HUDEP-2 (cell line): ENCODE measurements around the gene EEF1A2.

Experiments used
- DNase-seq, 76 experiments: peaks; one replicate each; lab custom pipeline; 2025; ENCODE audit not compliant: unreplicated experiment in 76 of 76; lab: John Stamatoyannopoulos, UW

Gene EEF1A2

DNA sequence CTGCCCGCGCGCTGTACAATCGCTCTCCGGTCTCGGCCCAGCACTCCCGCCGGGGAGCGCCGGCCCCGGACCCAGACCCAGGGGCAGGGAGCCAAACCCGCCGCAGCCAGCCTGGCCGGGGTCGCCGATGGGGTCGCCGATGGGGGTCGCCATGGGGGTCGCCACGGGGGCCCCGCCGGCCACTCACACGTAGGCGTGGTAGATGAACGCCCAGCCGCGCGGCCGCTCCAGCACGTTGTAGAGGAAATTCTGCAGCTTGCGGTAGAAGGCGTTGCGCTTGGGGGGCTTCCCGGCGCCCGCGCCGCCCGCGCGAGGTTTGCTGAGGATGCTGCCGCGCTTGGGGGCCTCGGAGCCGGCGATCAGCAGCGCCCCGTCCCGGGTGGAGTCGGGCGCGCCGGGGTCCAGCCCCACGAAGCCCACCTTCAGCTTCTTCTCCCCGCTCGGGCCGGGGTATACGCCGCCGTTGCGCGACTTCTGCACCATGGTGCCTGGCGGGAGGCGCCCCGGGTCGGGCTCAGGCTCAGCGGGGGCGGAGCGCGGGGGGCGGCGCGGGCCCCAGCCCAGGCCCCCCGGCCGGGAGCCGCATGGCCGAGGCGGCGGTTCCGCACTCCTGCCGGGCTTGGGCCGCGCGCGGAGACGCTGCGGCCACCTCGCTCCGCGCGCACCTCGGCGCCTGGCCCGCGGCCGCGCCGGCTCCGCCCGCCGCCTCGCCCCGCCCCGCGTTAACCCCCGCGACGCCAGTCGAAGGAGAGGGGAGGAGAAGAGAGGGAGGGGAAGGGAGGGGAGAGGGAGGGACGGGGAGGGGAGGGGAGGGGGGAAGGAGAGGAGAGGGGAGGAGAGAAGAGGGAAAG lies 26.7 kb downstream of the EEF1A2 start, which contains the start of gene KCNQ2:
Gene KCNQ2, minus strand, starts transcription at position 675 of the 851 bp plus-strand sequence. Its CDS starts 192 bp downstream, at position 483.
- DNase-seq: no peak

DNA sequence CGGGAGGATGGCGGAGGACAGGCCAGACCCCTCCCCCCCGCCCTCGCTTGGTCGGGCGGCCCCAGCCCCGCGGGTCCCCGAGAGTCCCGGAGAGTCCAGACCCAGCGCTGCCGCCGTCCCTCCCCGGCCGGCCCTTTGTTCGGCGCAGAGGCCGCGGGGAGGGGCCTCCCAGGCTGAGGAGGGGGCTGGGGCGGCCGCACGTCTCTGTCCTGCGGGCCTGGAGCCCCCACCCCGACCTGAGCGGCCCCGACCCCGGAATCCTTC lies 27.2 kb downstream of the EEF1A2 start:
- no peak for DNase-seq

DNA sequence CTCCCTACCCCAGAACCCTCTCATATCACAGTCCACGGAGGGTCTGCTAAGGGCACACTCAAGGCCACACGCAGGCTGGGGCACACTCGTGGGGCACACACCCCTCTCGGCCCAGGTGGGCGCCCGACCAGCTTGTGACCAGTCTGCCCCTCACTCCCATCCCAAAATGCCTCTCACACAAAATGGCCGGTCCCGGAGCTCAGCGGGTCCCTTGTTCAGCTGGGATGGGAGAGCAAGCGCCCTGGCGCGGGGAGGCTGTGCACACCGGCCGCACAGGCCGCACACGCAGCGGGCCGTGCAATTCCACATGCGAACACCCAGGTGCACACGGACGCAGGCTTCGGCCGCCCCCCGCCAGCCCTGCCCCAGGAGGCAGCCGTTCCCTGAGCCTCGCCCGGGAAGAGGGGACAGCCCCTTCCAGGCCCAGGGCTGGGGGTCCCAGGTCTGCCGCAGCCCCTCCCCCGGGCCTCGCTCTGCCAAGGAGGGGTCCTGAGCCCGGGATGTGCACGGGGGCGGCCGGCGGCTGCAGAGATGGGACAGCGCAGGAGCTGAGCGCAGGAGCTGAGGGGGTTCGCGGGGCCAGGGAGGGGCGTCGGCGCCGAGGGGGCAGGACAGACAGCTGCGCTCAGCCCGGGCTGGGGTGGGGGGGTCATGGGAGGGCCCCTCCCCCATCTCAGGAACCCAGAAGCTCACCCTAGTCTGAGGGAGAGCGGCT lies 27.7 kb downstream of the EEF1A2 start:
- no peak for DNase-seq

DNA sequence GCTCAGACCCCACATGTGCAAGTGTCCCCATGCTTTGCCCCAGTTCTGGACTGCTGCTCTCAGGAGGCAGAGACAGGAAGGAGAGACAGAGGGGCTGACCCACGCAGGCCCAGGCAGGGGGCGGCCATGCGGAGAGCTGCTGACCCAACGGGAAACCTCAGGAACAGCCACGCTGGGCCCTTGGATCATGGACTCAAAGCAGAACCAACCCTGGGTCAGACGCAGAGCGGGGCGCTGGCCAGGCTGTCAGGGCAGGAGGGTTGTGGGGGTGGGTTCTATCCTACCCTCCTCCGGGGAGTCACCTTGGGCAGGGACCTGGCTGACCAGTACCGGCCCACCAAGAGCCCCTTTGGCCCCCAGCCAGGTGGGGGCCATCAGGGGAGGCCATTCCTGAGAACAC lies 28.5 kb downstream of the EEF1A2 start:
- DNase-seq: no peak

DNA sequence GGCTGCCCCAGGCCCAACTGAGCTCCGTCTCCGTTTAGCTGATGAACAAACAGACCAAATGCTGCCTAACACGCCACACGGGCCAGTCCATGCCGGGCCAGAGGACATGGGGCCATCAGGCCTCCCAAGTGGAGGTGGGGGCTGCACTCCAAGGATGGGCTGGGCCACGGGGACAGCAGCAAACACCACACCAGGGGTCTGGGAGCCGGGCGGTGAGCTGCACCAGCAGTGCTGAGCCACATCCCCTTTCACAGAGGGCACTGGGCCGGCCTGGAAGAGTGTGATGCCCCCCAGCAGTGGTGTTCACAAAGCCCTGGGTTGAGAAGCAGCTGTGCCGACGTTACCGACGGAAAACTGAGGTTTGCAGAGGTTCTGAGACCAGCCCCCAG lies 29.2 kb downstream of the EEF1A2 start:
- no peak for DNase-seq

DNA sequence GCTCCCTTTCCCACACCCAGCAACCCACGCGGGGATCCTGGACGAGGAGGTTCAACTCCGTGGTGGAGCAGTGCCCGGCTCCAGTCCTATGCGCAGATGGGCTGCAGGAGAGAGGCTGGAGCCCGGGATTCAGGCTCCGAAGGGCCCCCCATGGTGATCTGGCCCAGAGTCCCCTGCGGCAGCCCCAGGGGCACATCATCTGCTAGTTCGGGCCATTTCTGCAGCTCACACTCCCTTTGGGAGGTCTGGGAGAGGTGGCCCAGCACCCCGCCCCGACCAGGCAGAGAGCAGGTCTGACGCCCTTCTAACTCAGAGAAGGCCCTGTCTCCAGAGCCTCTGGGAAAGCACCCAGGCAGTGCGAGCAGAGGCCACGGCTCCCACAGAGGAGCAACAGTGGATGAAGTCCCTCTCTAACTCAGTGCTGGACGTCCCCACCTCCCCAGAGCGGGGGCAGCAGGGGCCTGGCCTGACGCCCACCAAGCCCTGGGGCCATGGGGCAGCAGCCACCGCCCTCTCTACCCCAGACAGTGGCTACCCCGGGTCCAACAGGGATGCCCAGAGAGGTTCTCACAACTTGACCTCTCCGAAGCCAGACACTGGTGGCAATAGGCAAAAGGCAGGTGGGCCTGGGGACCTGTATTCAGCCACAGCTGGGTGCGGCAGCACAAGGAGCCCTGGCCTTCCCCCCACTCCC lies 29.7 kb downstream of the EEF1A2 start:
- no peak for DNase-seq

DNA sequence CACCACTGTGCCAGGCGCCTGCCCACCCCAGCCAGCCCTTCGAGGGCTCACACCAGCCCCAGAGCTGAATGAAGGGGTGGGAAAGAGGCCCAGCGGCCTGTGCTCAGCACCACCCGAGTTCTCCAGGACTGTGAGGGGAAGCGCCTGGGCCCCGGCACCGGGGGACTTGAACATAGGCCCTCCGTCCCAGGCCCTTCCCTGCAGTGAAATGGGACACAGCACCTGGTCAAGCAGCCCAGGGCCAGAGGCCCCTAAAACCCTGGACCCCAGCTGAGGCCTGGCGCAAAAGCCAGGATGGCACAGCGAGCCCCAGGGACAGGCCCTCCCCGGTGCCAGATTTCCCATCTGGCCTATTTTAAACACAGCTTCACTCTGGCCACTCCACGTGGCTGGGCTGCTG lies 30.5 kb downstream of the EEF1A2 start:
- no peak for DNase-seq

DNA sequence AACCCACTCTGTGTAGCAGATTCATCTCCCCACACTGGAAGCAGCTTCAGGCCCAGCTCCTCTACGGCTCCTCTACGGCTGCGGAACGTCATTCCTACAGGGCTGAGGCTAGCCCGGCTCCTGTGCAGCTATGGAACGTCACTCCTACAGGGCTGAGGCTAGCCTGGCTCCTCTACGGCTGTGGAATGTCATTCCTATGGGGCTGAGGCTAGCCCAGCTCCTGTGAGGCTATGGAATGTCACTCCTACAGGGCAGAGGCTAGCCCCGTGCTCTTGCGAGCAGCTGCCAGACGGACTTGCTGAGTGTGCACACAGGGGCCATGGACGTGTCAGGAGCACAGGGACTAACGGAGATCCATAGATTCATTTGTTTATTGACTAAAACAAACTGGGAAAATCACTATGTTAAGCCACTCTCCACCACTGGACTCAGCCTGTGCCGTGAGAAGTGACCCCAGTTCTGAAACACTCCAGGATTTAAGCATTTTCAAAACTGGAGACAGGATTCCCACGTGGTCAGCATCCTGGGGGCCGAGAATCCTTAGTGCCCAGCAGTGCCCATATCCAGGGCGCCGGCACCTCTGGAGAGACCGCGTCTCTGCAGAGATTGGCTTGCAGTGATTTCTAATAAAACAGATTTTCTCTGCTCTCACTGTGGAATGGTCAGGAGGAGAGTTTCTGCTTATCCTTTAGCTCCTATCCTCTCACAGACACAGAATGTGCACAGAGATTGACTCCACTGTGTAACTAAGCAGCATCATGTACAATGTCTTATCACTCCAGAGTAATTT lies 31.4 kb downstream of the EEF1A2 start:
- no peak for DNase-seq

DNA sequence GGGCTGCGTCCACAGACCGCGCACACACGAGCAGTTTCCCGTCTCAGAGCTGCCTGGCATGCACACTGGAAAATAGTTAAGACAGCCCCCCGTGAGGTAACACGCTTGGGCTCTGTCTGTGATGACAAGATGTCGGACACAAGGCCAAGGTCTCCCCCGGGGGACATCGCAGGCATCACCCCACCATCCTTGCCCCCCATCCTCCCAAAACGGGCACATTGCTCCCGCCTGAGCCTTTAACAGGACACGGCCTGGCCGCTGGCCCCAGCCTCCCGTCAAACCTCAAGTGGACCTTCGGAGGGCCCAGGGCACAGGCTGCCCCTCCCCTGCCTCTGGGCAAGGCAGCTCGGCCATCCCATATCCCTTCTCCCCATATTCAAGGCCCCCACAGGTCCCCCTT lies 32.0 kb downstream of the EEF1A2 start:
- DNase-seq: no peak

DNA sequence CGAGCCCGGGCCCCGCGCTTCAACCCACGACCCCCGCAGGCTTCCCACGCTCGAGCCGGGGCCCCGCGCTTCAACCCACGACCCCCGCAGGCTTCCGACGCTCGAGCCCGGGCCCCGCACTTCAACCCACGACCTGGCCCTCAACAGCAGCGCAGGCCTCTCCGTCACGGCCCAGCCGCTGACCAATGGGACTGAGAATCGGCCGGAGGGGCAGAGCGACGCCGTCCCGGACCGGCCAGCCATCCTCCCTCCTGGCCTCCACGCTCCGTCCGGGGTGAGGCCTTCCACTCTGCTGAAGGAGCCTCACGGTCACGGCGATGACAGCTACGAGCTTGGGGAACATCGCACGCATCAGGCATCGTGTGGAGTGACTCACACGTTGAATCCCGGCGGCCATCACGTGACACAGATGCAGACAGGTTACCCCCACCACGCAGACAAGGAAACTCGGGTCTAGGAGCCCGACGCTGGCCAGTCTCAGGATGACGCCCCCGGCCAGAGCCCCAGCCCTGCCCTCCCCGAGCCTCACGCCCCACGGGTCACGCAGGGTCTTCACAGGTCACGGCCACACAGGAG lies 32.5 kb downstream of the EEF1A2 start:
- no peak for DNase-seq

DNA sequence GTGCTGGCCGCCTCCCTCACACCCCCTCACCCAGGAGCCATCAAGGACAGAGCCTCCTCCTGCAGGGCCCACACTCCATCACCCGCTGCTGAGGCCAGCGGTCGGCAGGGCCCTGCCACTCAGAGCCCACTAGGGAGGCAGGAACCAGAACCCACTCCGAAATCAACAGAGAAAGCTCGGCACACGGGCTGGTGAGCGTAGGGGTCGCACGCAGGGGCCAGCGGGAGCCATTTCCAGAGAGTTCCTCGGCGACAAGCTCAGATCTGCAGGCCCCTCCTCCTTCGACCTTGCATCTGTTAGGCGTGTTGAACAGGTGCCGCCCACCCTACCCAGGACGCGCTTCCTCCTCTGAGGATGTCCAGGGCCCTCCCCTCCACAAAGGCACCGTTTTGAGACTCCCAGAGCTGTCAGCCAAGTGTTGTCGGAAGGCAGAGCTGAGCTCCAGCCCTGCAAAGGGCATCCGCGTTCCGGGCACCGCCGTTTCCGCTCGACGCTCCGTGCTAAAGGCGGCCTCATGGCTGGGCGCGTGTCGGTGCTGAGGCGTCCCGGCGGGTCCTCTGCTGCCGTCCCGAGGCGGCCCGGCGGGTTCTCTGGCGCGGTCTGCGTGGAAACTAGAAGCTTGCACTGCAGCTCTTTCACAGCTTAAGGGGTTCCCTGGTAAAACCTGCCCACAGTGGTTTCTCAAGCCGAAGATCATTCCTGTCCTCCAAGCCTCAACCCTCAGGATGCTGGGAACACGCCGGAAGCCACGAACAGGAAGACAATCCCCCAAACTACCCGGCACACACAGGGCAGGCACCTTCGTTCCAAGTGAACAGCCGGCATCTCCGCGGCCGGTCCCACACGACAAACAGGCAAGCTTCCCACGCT lies 33.3 kb downstream of the EEF1A2 start:
- no peak for DNase-seq

DNA sequence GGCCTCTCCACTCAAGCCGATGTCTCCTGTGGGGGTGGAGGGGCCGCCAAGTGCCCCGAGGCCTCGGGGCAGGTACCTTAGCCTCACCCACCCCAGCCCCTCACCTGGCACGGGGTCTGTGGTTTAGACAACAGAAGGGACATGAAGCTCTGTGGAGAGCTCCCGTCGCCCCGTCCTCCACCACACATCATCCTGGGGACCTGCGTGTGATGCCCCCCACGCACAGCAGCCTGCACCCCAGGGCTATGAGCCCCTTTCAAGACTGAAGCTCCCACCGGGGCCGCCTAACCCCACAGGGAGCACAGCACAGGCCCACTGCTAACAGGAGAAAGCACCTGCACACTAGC lies 34.6 kb downstream of the EEF1A2 start:
- DNase-seq: no peak

DNA sequence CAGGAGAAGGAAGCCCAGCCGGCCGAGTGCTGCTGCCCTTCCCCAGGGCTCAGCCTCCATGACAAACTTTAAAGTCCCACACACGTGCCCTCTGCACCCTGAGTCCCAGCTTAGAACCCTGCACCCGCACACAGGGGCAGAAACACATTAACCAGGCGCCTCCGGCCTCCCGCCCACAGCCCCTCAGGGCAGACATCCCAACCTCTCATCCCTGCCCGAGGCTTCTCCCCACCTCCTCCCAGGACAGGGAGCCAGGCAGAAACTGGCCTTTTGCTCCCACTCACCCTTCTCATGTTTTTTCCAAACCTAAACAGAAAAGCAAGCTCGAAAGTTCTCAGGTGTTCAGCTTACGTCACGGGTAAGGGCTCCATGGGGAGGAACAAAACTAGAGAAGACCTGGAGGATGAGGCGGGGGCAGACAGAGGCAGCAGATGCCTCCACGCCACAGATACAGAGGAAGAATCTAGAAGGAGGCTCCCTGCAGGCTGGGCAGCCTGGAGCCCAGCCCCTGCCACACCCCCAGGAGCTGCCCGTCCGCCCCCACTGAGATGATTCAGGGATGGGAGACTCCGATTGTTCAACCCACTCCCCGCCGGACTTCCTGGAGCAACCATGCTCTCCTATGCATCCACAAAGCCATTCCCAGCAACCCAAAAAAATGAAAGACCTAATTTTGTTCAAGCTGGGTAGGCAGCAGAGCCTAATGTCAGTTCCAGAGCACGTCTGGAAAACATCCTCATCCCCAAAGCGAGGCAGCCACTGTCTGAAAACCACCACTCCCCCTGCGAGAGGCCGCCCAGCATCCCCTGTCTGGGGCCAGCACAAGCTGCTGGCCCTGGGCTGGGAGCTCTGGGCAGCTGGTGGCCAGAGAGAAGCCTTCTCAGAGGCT lies 35.2 kb downstream of the EEF1A2 start:
- no peak for DNase-seq

DNA sequence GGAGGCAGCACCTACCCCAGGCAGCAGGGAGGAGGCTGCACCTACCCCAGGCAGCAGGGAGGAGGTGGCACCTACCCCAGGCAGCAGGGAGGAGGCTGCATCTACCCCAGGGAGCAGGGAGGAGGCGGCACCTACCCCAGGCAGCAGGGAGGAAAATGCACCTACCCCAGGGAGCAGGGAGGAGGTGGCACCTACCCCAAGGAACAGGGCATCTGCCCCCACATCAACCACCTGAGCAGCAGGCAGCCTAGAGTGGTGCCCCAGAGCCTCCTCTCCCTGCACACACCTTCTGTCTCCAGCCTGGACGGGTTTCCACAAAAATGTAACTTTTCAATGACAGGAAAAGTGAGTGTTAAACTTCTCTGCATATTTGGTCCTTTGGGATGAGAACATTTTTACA lies 36.6 kb downstream of the EEF1A2 start:
- DNase-seq: no peak

DNA sequence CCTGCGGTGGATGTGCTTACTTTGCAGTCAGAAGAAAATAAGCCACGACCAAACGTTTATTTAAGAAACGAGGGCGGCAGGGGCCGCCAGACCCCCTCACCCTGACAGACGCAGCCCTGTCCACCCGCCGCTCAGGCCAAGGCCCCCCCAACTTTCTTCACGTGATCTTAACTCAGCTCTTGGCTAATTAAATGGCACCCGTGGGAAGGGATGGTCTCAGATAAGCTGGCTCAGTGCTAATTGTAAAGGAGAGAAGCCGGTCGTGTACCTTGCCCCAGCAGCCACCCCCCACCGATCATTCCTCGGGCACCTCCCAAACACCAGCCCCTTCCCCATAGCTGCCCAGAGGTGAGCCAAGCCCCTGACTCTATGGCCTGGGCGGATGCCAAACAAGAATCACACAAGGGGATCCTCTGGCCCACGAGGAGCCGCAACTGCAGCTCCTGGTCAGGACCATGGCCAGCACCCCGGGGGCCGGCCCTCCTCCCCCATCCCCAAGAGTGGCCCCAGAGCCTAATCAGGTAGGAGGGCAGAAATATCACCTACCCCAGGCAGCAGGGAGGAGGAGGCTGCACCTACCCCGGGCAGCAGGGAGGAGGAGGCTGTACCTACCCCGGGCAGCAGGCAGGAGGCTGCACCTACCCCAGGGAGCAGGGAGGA lies 37.6 kb downstream of the EEF1A2 start:
- DNase-seq: peak in 2 of 76 experiments; percentile 8 to 20

DNA sequence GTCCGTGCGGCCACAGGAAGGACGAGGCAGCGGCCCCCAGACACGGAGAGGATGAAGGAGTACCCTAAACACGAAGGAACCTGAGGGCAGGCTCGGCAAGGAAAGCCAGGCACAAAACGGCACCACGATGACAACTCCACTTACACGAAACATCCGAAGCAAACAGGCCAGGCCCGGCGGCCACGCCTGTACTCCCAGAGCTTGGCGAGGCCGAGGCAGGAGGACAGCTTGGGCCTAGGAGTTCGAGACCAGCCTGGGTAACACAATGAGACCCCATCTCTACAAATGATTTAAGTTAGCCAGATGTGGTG lies 39.9 kb downstream of the EEF1A2 start:
- DNase-seq: no peak

DNA sequence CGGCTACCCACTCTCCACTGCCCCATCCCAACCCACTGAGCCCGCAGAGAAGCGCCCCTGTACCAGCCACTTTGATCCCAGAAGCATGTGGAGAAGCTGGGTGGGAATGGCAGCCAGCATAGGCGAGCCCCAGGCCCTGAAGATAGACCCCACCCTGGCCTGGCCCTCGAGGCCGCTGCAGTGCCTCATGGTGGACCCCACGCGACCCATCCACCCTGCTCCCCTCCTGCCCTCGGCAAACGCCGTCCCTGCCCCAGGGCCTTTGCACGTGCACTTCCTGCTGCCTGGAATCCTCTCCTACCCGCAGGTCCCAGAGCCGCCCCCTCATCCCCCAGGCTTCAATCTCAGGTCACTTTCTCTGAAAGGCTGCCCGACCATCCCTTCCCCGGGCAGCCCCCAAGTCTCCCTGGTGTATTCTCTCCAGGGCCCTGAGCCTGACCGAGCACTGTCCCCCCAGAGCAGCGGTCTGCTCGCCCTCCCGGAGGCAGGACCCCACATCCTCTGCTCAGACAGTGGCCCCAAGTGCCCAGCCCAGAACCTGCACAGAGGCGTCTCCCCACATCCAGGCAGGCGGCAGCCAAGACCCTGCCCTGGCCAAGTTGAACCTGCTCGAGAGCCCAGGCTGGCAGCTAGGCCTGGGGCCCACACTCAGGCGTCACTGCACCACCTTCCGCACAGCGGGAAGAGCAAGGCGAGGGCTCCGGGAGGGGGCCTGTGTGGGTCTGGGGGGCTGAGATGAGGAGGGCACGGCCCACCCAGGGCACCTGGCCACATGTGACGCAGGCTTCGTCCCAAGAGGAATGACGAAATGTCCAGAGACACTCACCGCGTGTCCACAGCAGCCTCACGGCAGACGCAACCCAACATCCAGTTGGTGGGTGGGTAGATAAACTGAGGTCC lies 40.5 kb downstream of the EEF1A2 start:
- no peak for DNase-seq
